A549 (cell line): ENCODE data around the gene ZNF438. TPM values are rescaled to one million over a fixed set of nuclear protein-coding genes. Genes with fewer than 3 reads are reported as not detected.

Source experiments
- ATAC-seq, 2 experiments: fragments of 200-7000 bp in 1 of 2; fragments of >200 bp in 1 of 2; cut with Nextera tagmentation in 1 of 2; cut with Tn5 transposase in 1 of 2; 3 replicates each; pipeline versions ENCODE4 v1.8.0 to v1.9.1; 2018 to 2020; ENCODE audit warnings: mild to moderate bottlenecking in 1 of 2, moderate library complexity in 1 of 2
- CTCF ChIA-PET: fragments of 300-600 bp; sonication (Branson Sonifier 250); formaldehyde crosslinking; extraction: SDS; loops from one replicate; lab custom pipeline; 2021; ENCODE audit warnings: antibody characterized with exemption, inconsistent platforms; lab: Yijun Ruan, JAX
- POLR2A ChIA-PET: fragments of 350-600 bp; formaldehyde crosslinking; extraction: SDS; loops from one replicate; lab custom pipeline; 2021; ENCODE audit warnings: antibody characterized with exemption, inconsistent platforms; lab: Yijun Ruan, JAX
- DNase-seq, 2 experiments: peaks; one replicate each; pipeline versions ENCODE4 v3.0.0 to v3.0.0-alpha.2; 2011 to 2016; ENCODE audit warnings: low read depth in 1 of 2, low spot score in 1 of 2
- FAIRE-seq: peaks from 2 replicates; lab custom pipeline; 2011; peaks lifted over from hg19 to GRCh38; lab: Jason Lieb, UNC
- H3K27ac ChIP-seq, 2 experiments: fragments of >200 bp; sonication (Bioruptor Twin); formaldehyde crosslinking; 3 replicates each; pipeline ENCODE4 v1.5.1; 2016 to 2017
- H3K4me1 ChIP-seq: fragments of >200 bp; sonication (Bioruptor Twin); formaldehyde crosslinking; 3 replicates; pipeline ENCODE4 v1.6.1; 2016
- H3K4me2 ChIP-seq: fragments of >200 bp; sonication (Bioruptor Twin); formaldehyde crosslinking; 3 replicates; pipeline ENCODE4 v1.6.1; 2016
- H3K4me3 ChIP-seq: fragments of >200 bp; sonication (Bioruptor Twin); formaldehyde crosslinking; 3 replicates; pipeline ENCODE4 v1.5.1; 2016
- H3K9me3 ChIP-seq: fragments of >200 bp; sonication (Bioruptor Twin); formaldehyde crosslinking; 3 replicates; pipeline ENCODE4 v1.6.1; 2016
- ATOH8 ChIP-seq: fragments of 250-450 bp; sonication (Bioruptor Pico); IDR thresholded peaks from 2 replicates; pipeline ENCODE4 v1.5.0; 2020; ENCODE audit warnings: low read depth, mild to moderate bottlenecking, moderate library complexity
- CEBPB ChIP-seq, 2 experiments: fragments of >200 bp in 1 of 2; sonication (Bioruptor Twin) in 1 of 2; formaldehyde crosslinking in 1 of 2; IDR thresholded peaks; 2 replicates each; pipeline ENCODE4 v1.6.1; 2012 to 2016
- ELK1 ChIP-seq: fragments of 150-350 bp; IDR thresholded peaks from 2 replicates; pipeline ENCODE4 v1.6.1; 2014; ENCODE audit warnings: low read depth, mild to moderate bottlenecking, low read length
- ESRRA ChIP-seq: fragments of 150-350 bp; IDR thresholded peaks from 2 replicates; pipeline ENCODE4 v1.6.1; 2014; ENCODE audit warnings: mild to moderate bottlenecking, low read length, borderline replicate concordance
- FOSB ChIP-seq: fragments of 250-450 bp; sonication (Bioruptor Pico); IDR thresholded peaks from 2 replicates; pipeline ENCODE4 v1.5.0; 2020; ENCODE audit warnings: mild to moderate bottlenecking, moderate library complexity
- HOXB13 ChIP-seq: fragments of 250-450 bp; sonication (Bioruptor Pico); IDR thresholded peaks from 2 replicates; pipeline ENCODE4 v1.5.0; 2020; ENCODE audit warnings: low read depth, mild to moderate bottlenecking, moderate library complexity
- HOXB5 ChIP-seq: fragments of 250-450 bp; sonication (Bioruptor Pico); IDR thresholded peaks from 2 replicates; pipeline ENCODE4 v1.5.0; 2020; ENCODE audit warnings: mild to moderate bottlenecking, moderate library complexity
- JUNB ChIP-seq: fragments of >200 bp; sonication (Bioruptor Twin); formaldehyde crosslinking; IDR thresholded peaks from 2 replicates; pipeline ENCODE4 v1.6.1; 2016
- KDM1A ChIP-seq: fragments of 200-600 bp; sonication (generic); IDR thresholded peaks from 2 replicates; pipeline ENCODE4 v1.6.1; 2016; ENCODE audit warnings: low read depth, mild to moderate bottlenecking
- KDM5A ChIP-seq: fragments of 200-600 bp; sonication (generic); IDR thresholded peaks from 2 replicates; pipeline ENCODE4 v1.6.1; 2016; ENCODE audit warnings: antibody characterized with exemption, mild to moderate bottlenecking
- MYC ChIP-seq: IDR thresholded peaks from 2 replicates; pipeline ENCODE4 v1.6.1; 2012; ENCODE audit warnings: mild to moderate bottlenecking, inconsistent platforms, low read length, improper control_type of control experiment, borderline replicate concordance
- POLR2AphosphoS2 ChIP-seq: conservative IDR thresholded peaks from 2 replicates; pipeline ENCODE4 v1.6.1; 2012; ENCODE audit warnings: low read length, improper control_type of control experiment, inconsistent platforms
- RAD21 ChIP-seq, 2 experiments: fragments of >200 bp in 1 of 2; sonication (Bioruptor Twin) in 1 of 2; formaldehyde crosslinking in 1 of 2; IDR thresholded peaks in 1 of 2; conservative IDR thresholded peaks in 1 of 2; 2 replicates in 1 of 2; 3 replicates in 1 of 2; pipeline ENCODE4 v1.6.1; 2012 to 2018; ENCODE audit warnings: inconsistent platforms in 1 of 2
- RCOR1 ChIP-seq: fragments of 150-350 bp; IDR thresholded peaks from 2 replicates; pipeline ENCODE4 v1.6.1; 2014; ENCODE audit warnings: antibody characterized with exemption, low read length, low read depth
- RFX5 ChIP-seq: fragments of 450-650 bp; IDR thresholded peaks from 2 replicates; pipeline ENCODE4 v1.7.1; 2014; ENCODE audit warnings: antibody characterized with exemption, mild to moderate bottlenecking, moderate library complexity
- RNF2 ChIP-seq: fragments of 200-600 bp; sonication (generic); IDR thresholded peaks from 2 replicates; pipeline ENCODE4 v1.6.1; 2016; ENCODE audit warnings: low read depth, mild to moderate bottlenecking, antibody characterized with exemption, moderate library complexity, borderline replicate concordance
- TFCP2L1 ChIP-seq: fragments of 250-450 bp; sonication (Bioruptor Pico); IDR thresholded peaks from 2 replicates; pipeline ENCODE4 v1.5.0; 2021; ENCODE audit warnings: mild to moderate bottlenecking
- ZC3H11A ChIP-seq: fragments of 450-650 bp; IDR thresholded peaks from 2 replicates; pipeline ENCODE4 v1.6.1; 2014; ENCODE audit warnings: antibody characterized with exemption, mild to moderate bottlenecking
- ZFP36 ChIP-seq: fragments of 450-650 bp; IDR thresholded peaks from 2 replicates; pipeline ENCODE4 v1.6.1; 2014; ENCODE audit warnings: borderline replicate concordance; ENCODE audit not compliant: partially characterized antibody
- WGBS: methylation state at CpG from one replicate; pipeline ENCODE4 v1.1.6; 2017; ENCODE audit errors: missing lambda C conversion rate; 5-methylcytosine and 5-hydroxymethylcytosine counted together
- polyA plus RNA-seq, 4 experiments: library from polyadenylated mRNA; depleted of rRNA in 3 of 4; stranded (reverse); fragments of >200 nt; fragmentation: RNase III in 1 of 4; extraction: RNeasy Plus Mini Kit Qiagen cat#74134 plus additional on column Dnase treatment in 1 of 4; gene quantifications; 2 replicates in 3 of 4; 3 replicates in 1 of 4; pipeline ENCODE4 v1.2.3, GENCODE V29; 2011 to 2017

Gene ZNF438
- polyA plus RNA-seq, 2 of the 4 experiments (the other 2 are of a cell fraction) = 2.2 to 4.5 TPM

- H3K4me2 ChIP-seq = no peak overlapping the region
- no peaks in the 10 kb centered on the region for H3K4me1 ChIP-seq
- DNase-seq = no peak
- no peaks in the 10 kb centered on the region for H3K9me3 ChIP-seq
- H3K4me3 ChIP-seq = no peak overlapping the region
- TF ChIP-seq ZC3H11A (no peak), RNF2 (no peak), ELK1 (no peak), JUNB (no peak), ESRRA (no peak), ATOH8 (CRISPR knock-in tag) (no peak)
- 56% methylated on average over 6 of the region's 6 CpGs for WGBS
- ATAC-seq = no peak
- no peak overlapping the region for H3K27ac ChIP-seq
- ChIA-PET CTCF (no interaction called here), POLR2A (no interaction called here)
- FAIRE-seq = no peak
Observed at GRCh38 chr10:31076610-31076988, 44.9 kb upstream of the ZNF438 start.

GRCh38 chr10:31075881-31076609, 44.4 kb upstream of the ZNF438 start:
- POLR2A ChIA-PET = no interaction called here
- Histone ChIP-seq H3K4me3 (no peak overlapping the region), H3K4me2 (no peak overlapping the region), H3K4me1 (no peaks in the 10 kb centered on the region), H3K9me3 (no peaks in the 10 kb centered on the region), H3K27ac (no peak overlapping the region)
- CTCF ChIA-PET = interaction anchor here (0.6 kb wide), 1 partner anchor 183 kb away, joined by 3 read pairs; no protein-coding TSS in a partner anchor
- WGBS = 51% methylated on average over 3 of the region's 3 CpGs
- FAIRE-seq (no peak), DNase-seq (no peak)
- no peak for TF ChIP-seq HOXB13 (CRISPR knock-in tag)
- no peak for TF ChIP-seq RAD21 (conservative IDR thresholded peaks at IDR 0.05 in 1 of 2, IDR thresholded peaks at IDR 0.05 in 1 of 2)
- no peak for TF ChIP-seq KDM1A
- no peak for TF ChIP-seq KDM5A
- TF ChIP-seq HOXB5 = no peak
- TF ChIP-seq TFCP2L1 (CRISPR knock-in tag) = no peak
- no peak for TF ChIP-seq RFX5
- no peak for TF ChIP-seq ESRRA
- TF ChIP-seq RCOR1 = no peak
- no peak for TF ChIP-seq CEBPB (IDR thresholded peaks at IDR 0.05)
- TF ChIP-seq POLR2AphosphoS2 = no peak
- TF ChIP-seq, all 56 proteins: peak for 0
- no peak for ATAC-seq

GRCh38 chr10:31075434-31075833, 43.8 kb upstream of the ZNF438 start:
- H3K27ac ChIP-seq = no peak overlapping the region

More at GRCh38 chr10:31075434-31075833, 43.8 kb upstream of the ZNF438 start:
- CTCF ChIA-PET = interaction anchor here (0.6 kb wide), 1 partner anchor 183 kb away, joined by 3 read pairs; no protein-coding TSS in a partner anchor
- H3K9me3 ChIP-seq = no peaks in the 10 kb centered on the region
- no peak for TF ChIP-seq POLR2AphosphoS2
- no peak for TF ChIP-seq ATOH8 (CRISPR knock-in tag)
- TF ChIP-seq JUNB = no peak
- TF ChIP-seq ESRRA = no peak
- TF ChIP-seq MYC = no peak
- no peak for TF ChIP-seq FOSB (CRISPR knock-in tag)
- no peak for TF ChIP-seq ZFP36
- TF ChIP-seq, all 56 proteins: peak for 0
- Histone ChIP-seq H3K4me2 (no peak overlapping the region), H3K4me3 (no peak overlapping the region), H3K4me1 (no peaks in the 10 kb centered on the region)
- DNase-seq (peak in 1 of 2 experiments; percentile 14), FAIRE-seq (no peak), ATAC-seq (no peak)
- POLR2A ChIA-PET = no interaction called here
- WGBS = 28% methylated on average over 4 of the region's 4 CpGs
